Ecto neural progenitor cell (in vitro differentiated cells): ENCODE measurements around the gene EMD.
A peak's percentile ranks its signal among the peaks of the same experiment; 100 is the strongest.

ENCODE experiments used
- DNase-seq: peaks from one replicate; pipeline ENCODE4 v3.0.0-alpha.2; 2018; ENCODE audit warnings: low spot score

Gene EMD

GRCh38 chrX:154355094-154355775, 23.9 kb upstream of the EMD start:
- DNase-seq: no peak

- DNase-seq: no peak
Measured at GRCh38 chrX:154355776-154356140, 23.3 kb upstream of the EMD start.

GRCh38 chrX:154356596-154356995, 22.5 kb upstream of the EMD start:
- no peak for DNase-seq

- DNase-seq: no peak
Measured at GRCh38 chrX:154357205-154357604, 21.9 kb upstream of the EMD start.

- DNase-seq: no peak
Measured at GRCh38 chrX:154358011-154358410, 21.1 kb upstream of the EMD start.

GRCh38 chrX:154358829-154359228, 20.3 kb upstream of the EMD start:
- DNase-seq: no peak

- DNase-seq: no peak
Measured at GRCh38 chrX:154359362-154360154, 19.5 kb upstream of the EMD start.

GRCh38 chrX:154360155-154360713, 18.9 kb upstream of the EMD start:
- no peak for DNase-seq

- no peak for DNase-seq
Measured at GRCh38 chrX:154362085-154362742, 16.9 kb upstream of the EMD start.

- no peak for DNase-seq
Measured at GRCh38 chrX:154363706-154364439, 15.2 kb upstream of the EMD start.

- DNase-seq: no peak
Measured at GRCh38 chrX:154365052-154365600, 14.0 kb upstream of the EMD start.

GRCh38 chrX:154365997-154366665, 13.0 kb upstream of the EMD start:
- DNase-seq: no peak

GRCh38 chrX:154366666-154367055, 12.4 kb upstream of the EMD start:
- DNase-seq: no peak

GRCh38 chrX:154367474-154368308, 11.4 kb upstream of the EMD start:
- DNase-seq: no peak

GRCh38 chrX:154368630-154369448, 10.3 kb upstream of the EMD start:
- DNase-seq: no peak

GRCh38 chrX:154369449-154370299, 9.4 kb upstream of the EMD start:
- peak; percentile 82 for DNase-seq

GRCh38 chrX:154370300-154371016, 8.6 kb upstream of the EMD start:
- no peak for DNase-seq
